Activated naive CD8-positive, alpha-beta T cell treated with anti-CD3 and anti-CD28 coated beads for 36 hours (primary cell): Measurements from ENCODE around the gene MX2. TPM values are rescaled to one million over a fixed set of nuclear protein-coding genes. Genes with fewer than 3 reads are reported as not detected.
"Not testable (repeated sequence)": the region's sequence is repeated elsewhere in the genome, so short reads cannot be mapped to it uniquely, and the experiment has no call there.

Source experiments
- DNase-seq: peaks from one replicate; pipeline ENCODE4 v3.0.0; 2021
- H3K27ac Mint-ChIP-seq: one replicate; pipeline ENCODE4 v1.8.0; 2022; ENCODE audit warnings: mild to moderate bottlenecking, moderate library complexity, mixed read lengths
- H3K27me3 Mint-ChIP-seq: one replicate; pipeline ENCODE4 v1.8.0; 2022; ENCODE audit warnings: mild to moderate bottlenecking, mixed read lengths
- H3K36me3 Mint-ChIP-seq: one replicate; pipeline ENCODE4 v1.8.0; 2021; ENCODE audit warnings: mild to moderate bottlenecking, mixed read lengths
- H3K4me1 Mint-ChIP-seq: one replicate; pipeline ENCODE4 v1.8.0; 2021; ENCODE audit warnings: mixed read lengths
- H3K4me3 Mint-ChIP-seq: one replicate; pipeline ENCODE4 v1.8.0; 2022; ENCODE audit warnings: mild to moderate bottlenecking, moderate library complexity, mixed read lengths
- H3K9me3 Mint-ChIP-seq: one replicate; pipeline ENCODE4 v1.8.0; 2022; ENCODE audit warnings: mixed read lengths
- total RNA-seq, 2 experiments: library from RNA; stranded (reverse); gene quantifications; one replicate each; pipeline ENCODE4 v1.2.3, GENCODE V29; 2021

Gene MX2
- total RNA-seq, 2 experiments from 2014 or later = 30.2 to 31.3 TPM

DNA sequence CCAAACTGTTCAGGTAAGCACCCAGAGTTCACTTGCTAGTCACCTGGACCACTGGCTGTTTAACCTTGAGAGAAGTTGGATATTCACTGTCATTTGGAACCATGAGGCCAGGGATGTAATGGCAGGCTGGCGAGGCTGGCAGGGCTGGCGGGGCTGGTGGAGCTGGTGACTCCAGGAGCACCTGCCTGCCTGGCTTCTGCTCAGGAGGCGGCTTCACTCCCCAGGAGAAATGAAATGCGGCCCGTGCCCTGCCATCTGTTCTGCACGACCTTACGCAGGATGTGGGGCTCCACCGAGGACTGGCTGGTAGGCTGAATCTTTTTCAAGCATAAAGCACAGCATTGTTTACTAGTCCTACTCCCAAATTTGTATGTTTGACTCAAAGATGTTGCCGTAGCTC lies 41.5 kb downstream of the MX2 start:
- H3K9me3 Mint-ChIP-seq = no peaks in the 10 kb centered on the region
- H3K36me3 Mint-ChIP-seq = peaks cover 12% of the 10 kb centered on the region
- DNase-seq = no peak
- H3K27ac Mint-ChIP-seq = peak overlapping the region; percentile 48
- no peaks in the 10 kb centered on the region for H3K27me3 Mint-ChIP-seq
- no peak overlapping the region for H3K4me3 Mint-ChIP-seq
- H3K4me1 Mint-ChIP-seq = no peaks in the 10 kb centered on the region

DNA sequence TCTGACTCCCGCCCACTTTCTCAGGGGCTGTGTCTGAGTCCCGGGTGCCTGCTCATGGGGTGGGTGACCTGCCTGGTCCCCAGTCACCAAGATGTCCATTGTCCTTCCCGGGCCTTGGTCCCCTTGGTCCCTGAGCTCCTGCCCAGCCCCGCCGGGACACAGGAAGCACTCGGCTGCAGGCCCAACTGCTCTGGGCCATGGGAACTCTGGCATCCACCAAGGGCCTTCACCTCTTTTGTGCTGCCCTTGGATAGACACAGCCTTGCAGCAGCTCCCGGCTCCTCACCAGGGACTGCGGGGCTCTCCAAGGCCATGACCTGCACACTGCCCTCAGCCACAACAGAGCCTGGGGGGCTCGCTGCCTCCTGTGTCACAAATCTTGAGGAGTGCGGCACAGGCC lies 42.1 kb downstream of the MX2 start:
- Mint-ChIP-seq H3K27me3 (no peaks in the 10 kb centered on the region), H3K4me1 (no peaks in the 10 kb centered on the region), H3K27ac (no peak overlapping the region), H3K9me3 (no peaks in the 10 kb centered on the region), H3K4me3 (no peak overlapping the region), H3K36me3 (peaks cover 18% of the 10 kb centered on the region)
- no peak for DNase-seq

DNA sequence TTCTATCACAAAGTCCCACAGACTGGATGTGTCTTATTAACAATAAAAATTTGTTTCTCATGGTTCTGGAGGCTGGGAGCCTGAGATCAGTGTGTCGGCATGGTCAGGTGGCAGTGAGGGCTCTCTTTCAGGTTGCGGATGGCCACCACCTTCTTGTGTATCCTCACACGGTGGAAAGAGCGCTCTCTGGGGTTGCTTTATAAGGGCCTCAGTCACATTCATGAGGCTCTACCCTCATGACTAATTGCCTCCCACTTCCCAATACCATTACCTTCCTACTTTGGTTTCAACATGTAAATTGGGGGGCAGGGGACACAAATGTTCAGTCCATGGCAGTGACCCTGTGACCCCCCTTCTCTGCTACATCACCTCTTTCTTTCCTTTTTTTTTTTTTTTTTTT lies 43.5 kb downstream of the MX2 start:
- no peak overlapping the region for H3K4me3 Mint-ChIP-seq

DNA sequence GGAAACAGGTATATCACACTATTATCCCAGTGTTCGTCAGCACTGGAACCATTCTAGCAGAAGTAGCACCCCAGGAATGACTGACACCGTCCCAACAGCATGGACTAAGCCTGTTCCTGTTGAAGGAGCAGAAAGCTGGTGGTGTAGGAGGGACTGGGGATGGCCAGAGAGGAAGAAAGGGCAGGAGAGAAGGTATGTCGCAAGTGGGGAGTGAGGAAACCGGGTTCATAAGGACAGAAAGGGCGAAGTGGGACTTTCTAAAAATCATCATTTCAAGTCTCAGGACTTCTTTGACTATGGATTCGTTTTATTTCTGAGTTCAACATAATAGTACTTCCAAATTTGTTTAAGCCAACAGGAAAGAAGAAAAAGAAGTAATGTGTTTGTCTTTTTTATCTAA lies 44.5 kb downstream of the MX2 start:
- H3K36me3 Mint-ChIP-seq = peaks cover 30% of the 10 kb centered on the region

More for the DNA sequence above, 43.5 kb downstream of the MX2 start:
- no peak for DNase-seq
- no peaks in the 10 kb centered on the region for H3K4me1 Mint-ChIP-seq
- no peaks in the 10 kb centered on the region for H3K9me3 Mint-ChIP-seq
- no peak overlapping the region for H3K27ac Mint-ChIP-seq
- peaks cover 28% of the 10 kb centered on the region for H3K36me3 Mint-ChIP-seq
- no peaks in the 10 kb centered on the region for H3K27me3 Mint-ChIP-seq

DNA sequence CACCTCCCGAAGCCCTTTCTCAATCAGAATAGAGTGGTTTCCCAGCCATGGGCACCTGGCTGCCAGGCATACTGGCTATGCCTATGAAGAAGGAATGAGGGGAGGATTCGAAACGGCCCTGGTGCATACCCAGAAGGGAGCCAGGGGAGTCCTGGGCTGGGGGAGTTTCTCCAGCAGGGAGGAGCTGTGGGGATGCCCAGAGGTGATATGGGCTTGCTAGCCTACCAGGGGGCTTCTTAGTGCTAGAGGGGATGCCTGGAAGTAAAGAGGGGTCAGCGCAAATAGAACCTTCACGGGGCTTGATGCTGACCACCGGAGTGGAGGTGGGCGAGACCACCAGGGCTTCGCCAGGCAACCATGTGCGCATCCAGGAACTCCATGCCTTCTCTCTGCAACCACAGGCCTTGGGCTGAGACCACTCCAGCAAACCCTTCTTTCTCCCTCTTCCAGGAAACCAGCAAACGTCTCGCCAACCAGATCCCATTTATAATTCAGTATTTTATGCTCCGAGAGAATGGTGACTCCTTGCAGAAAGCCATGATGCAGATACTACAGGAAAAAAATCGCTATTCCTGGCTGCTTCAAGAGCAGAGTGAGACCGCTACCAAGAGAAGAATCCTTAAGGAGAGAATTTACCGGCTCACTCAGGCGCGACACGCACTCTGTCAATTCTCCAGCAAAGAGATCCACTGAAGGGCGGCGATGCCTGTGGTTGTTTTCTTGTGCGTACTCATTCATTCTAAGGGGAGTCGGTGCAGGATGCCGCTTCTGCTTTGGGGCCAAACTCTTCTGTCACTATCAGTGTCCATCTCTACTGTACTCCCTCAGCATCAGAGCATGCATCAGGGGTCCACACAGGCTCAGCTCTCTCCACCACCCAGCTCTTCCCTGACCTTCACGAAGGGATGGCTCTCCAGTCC lies 46.0 kb downstream of the MX2 start:
- DNase-seq = no peak
- H3K4me3 Mint-ChIP-seq = no peak overlapping the region
- peaks cover 15% of the 10 kb centered on the region for H3K9me3 Mint-ChIP-seq
- H3K27ac Mint-ChIP-seq = no peak overlapping the region
- H3K27me3 Mint-ChIP-seq = no peaks in the 10 kb centered on the region
- H3K4me1 Mint-ChIP-seq = no peaks in the 10 kb centered on the region
- peaks cover 30% of the 10 kb centered on the region for H3K36me3 Mint-ChIP-seq

More for the DNA sequence above, 44.5 kb downstream of the MX2 start:
- H3K4me1 Mint-ChIP-seq = no peaks in the 10 kb centered on the region
- H3K9me3 Mint-ChIP-seq = peaks cover 4% of the 10 kb centered on the region
- no peak overlapping the region for H3K4me3 Mint-ChIP-seq
- H3K27ac Mint-ChIP-seq = no peak overlapping the region
- H3K27me3 Mint-ChIP-seq = no peaks in the 10 kb centered on the region
- DNase-seq = no peak

DNA sequence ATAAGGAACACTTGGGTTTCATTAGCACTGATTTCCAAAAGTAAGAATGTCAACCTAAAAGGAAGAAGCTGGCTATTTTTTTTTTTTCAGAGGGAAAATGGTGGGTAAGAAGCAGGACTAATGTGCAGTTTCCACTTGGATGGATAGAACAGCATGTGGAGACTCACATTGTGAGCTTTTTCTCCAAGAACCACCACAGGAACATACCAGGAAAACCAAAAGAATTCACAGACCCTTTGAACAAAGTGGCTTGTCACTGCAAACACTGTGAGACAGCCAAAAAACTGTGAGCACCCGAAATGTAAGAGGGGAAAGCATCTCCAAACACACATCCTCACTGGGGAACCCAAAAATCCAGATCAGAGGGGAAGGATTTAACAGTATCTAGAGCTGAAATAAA lies 48.5 kb downstream of the MX2 start:
- no peaks in the 10 kb centered on the region for H3K27me3 Mint-ChIP-seq
- H3K36me3 Mint-ChIP-seq = peaks cover 33% of the 10 kb centered on the region
- no peaks in the 10 kb centered on the region for H3K4me1 Mint-ChIP-seq
- H3K9me3 Mint-ChIP-seq = peaks cover 24% of the 10 kb centered on the region
- DNase-seq = no peak
- H3K4me3 Mint-ChIP-seq = no peak overlapping the region
- no peak overlapping the region for H3K27ac Mint-ChIP-seq

DNA sequence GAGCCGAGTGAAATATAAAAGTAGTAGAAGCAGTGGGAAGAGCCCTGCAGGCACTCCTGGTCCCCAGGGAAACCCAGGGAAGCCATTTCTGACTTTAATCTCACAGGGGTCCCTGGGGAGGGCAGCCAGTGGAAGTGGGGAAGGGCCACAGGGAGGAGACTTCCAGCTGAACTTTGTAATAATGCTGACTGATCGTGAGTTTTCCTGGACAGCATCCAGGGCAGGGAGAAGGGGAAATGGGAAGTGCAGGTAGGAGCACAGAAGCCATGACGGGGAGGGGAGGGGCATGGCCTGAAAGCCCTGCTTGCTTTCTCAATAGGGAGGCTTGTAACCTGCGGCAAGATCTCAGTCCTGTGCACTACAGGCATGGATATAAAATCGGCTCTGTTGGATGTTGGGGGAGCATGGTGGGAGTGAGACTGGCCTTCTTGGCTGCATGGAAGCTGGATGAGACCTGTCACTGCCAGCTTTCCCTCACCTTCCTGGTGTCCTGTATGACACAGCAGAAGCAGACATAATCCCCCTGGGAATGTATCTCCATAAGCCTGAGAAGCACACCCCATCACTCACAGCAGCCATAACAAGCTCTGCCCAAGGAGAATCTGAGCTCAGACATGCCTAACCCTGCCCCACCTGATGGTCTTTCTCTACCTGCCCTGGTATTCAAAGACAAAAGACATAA lies 49.1 kb downstream of the MX2 start:
- peaks cover 24% of the 10 kb centered on the region for H3K9me3 Mint-ChIP-seq
- no peak for DNase-seq
- H3K27me3 Mint-ChIP-seq = no peaks in the 10 kb centered on the region
- H3K27ac Mint-ChIP-seq = no peak overlapping the region
- peaks cover 33% of the 10 kb centered on the region for H3K36me3 Mint-ChIP-seq
- no peak overlapping the region for H3K4me3 Mint-ChIP-seq
- no peaks in the 10 kb centered on the region for H3K4me1 Mint-ChIP-seq

DNA sequence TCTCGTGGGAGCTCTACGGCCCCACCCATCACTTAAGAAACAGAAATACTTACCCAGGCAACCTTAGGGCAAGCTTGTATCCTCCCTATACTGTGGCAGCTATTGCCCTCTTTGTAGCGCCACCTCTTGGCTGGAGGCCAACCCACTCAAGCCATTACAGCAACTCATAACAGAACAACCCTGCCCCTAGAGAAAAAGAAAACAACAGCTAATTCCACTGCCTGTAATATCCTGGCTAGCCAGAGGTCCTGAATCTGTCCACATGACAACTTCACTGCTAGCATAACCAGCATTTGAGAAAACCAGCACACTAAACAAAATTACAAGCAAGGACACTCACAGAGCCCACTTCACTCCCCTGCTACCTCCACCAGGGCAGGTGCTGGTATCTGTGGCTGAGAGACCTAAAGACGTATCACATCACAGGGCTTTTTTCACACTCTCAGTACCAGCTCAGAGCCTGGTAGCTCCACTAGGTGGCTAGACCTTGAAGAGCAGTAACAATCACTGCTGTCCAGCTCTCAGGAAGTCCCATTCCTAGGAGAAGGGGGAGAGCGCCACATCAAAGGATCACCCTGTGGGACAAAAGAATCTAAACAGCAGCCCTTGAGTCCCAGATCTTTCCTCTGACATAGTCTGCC lies 49.7 kb downstream of the MX2 start:
- H3K36me3 Mint-ChIP-seq = peaks cover 33% of the 10 kb centered on the region

DNA sequence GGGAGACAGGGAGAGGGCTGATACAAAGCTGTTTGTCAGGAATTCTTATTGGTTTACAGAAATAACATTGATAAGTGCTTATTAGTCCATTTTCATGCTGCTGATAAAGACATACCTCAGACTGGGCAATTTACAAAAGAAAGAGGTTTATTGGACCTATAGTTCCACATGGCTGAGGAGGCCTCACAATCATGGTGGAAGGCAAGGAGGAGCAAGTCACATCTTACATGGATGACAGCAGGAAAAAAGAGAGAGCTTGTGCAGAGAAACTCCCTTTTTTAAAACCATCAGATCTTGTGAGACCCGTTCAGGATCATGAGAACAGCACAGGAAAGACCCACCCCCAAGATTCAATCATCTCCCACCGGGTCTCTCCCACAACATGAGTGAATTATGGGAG lies 55.7 kb downstream of the MX2 start:
- H3K4me1 Mint-ChIP-seq = peaks cover 13% of the 10 kb centered on the region
- not testable (repeated sequence) for H3K27me3 Mint-ChIP-seq, DNase-seq, H3K27ac Mint-ChIP-seq, H3K4me3 Mint-ChIP-seq, H3K36me3 Mint-ChIP-seq
- peaks cover 13% of the 10 kb centered on the region for H3K9me3 Mint-ChIP-seq

More for the DNA sequence above, 49.7 kb downstream of the MX2 start:
- Mint-ChIP-seq H3K4me1 (no peaks in the 10 kb centered on the region), H3K27ac (no peak overlapping the region), H3K9me3 (peaks cover 24% of the 10 kb centered on the region), H3K27me3 (no peaks in the 10 kb centered on the region), H3K4me3 (no peak overlapping the region)
- peak; percentile 18 for DNase-seq

DNA sequence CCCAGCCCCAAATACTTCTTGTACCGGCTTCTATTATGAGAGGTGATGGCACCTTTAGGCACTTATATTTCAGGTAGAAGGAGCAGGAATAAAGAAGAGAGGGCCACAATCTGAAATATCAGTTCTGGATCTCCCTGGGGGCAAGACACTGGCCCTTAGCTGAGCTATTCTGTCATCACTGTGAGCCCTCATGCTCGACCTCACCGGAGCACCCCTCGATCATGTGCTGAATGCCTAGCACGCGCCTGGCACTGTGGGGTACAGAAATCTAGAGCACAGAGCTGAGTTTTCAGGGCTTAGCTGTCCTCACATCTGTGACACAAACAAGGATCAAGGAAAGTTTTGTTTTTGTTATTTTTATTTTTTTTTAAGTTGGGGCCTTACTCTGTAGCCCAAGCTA lies 56.6 kb downstream of the MX2 start:
- Mint-ChIP-seq H3K4me1 (peaks cover 14% of the 10 kb centered on the region), H3K27me3 (no peaks in the 10 kb centered on the region), H3K9me3 (peaks cover 8% of the 10 kb centered on the region), H3K27ac (no peak overlapping the region), H3K4me3 (no peak overlapping the region), H3K36me3 (no peaks in the 10 kb centered on the region)
- DNase-seq = no peak

DNA sequence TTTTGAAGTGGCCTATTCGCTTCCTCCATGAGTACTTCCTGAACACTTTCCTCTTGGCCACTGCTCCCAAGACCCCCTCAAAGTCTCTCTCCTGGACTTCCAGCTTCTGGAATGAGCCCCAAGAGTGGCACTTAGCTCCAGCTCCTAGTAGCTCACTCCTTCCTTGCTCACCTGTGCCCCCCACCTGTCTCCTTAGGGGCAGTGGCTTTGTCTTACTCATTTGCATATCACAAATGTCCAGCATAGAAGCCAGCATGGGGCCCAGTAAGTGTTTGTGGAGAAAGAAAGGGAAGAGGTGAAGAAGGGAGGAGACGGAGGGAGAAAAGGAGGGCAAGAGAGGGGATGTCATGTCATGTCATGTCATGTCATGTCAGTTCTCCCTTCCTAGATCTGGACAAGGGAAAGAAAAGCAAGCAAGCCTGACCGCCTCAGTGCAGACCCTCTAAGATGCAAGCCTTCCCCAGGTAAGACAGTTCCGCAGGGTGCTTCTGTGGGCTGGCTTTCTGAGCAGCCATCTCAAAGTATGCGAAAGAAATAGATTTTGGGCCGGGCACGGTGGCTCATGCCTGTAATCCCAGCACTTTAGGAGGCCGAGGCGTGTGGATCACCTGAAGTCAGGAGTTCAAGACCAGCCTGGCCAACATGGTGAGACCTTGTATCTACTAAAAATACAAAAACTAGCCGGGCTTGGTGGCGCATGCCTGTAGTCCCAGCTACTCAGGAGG lies 57.3 kb downstream of the MX2 start:
- Mint-ChIP-seq H3K36me3 (no peaks in the 10 kb centered on the region), H3K9me3 (peaks cover 4% of the 10 kb centered on the region), H3K27ac (peak overlapping the region; percentile 85), H3K4me1 (peaks cover 14% of the 10 kb centered on the region), H3K27me3 (no peaks in the 10 kb centered on the region), H3K4me3 (no peak overlapping the region)
- DNase-seq = no peak

DNA sequence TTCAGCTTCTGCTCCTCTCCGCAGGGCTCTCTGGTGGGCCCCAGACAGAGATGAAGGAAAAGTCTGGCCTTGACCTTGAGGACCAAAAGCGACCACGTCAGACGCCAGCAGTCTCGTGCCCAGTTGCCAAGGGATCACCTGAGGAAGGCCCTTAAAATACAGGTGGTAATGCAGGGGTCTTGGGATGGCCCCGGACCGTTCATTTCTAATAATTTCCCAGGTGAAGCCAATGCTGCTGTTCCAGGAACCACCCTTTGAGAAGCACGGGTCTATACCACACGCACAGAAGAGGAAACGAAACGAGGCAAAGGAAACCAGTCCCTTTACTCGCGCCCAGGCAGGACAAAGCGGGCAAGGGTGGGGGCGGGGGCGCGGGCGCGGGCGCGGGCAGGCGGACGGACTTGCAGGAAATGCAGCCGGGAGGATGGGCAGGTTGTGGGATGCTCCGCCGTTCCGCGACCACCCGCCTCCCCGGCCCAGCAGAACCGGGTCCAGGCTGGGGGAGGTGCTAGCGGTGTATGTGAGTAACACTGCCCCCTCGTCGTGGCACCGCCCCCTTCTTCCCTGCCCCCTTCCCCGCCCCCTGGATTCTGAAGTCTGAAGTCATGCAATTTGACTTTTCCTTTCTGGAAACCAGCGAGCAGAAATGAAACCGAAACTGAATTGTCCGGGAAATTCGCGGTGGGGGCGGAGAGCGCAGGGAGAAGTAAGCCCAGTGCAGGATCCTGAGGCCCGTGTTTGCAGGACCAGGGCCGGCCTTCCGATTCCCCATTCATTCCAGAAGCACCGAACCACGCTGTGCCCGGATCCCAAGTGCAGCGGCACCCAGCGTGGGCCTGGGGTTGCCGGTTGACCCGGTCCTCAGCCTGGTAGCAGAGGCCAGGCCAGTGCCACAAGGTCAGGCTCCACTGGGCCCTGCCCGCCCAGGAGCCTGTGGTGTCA lies 58.4 kb downstream of the MX2 start:
- peaks cover 18% of the 10 kb centered on the region for H3K4me1 Mint-ChIP-seq
- peaks cover 2% of the 10 kb centered on the region for H3K9me3 Mint-ChIP-seq
- H3K27me3 Mint-ChIP-seq = no peaks in the 10 kb centered on the region
- peak overlapping the region; percentile 78 for H3K4me3 Mint-ChIP-seq
- H3K27ac Mint-ChIP-seq = peak overlapping the region; percentile 85
- H3K36me3 Mint-ChIP-seq = no peaks in the 10 kb centered on the region
- DNase-seq = peak; percentile 55

DNA sequence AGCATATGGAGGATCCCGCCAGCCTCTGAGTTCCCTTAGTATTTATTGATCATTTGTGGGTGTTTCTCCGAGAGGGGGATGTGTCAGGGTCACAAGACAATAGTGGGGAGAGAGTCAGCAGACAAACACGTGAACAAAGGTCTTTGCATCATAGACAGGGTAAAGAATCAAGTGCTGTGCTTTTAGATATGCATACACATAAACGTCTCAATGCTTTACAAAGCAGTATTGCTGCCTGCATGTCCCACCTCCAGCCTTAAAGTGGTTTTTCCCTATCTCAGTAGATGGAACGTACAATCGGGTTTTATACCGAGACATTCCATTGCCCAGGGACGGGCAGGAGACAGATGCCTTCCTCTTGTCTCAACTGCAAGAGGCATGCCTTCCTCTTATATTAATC lies 59.2 kb downstream of the MX2 start:
- H3K27me3 Mint-ChIP-seq, DNase-seq, H3K9me3 Mint-ChIP-seq, H3K36me3 Mint-ChIP-seq: not testable (repeated sequence)
- Mint-ChIP-seq H3K4me1 (peaks cover 23% of the 10 kb centered on the region), H3K4me3 (peak overlapping the region; percentile 75), H3K27ac (peak overlapping the region; percentile 85)
